GM18526 (cell line): ENCODE measurements around the gene NFATC4.

Experiments used
- POLR2A ChIP-seq: IDR thresholded peaks from 3 replicates; pipeline ENCODE4 v1.6.1; 2011; ENCODE audit not compliant: insufficient read length; ENCODE audit errors: extremely low read depth

NFATC4 gene

GRCh38 chr14:24335461-24336171 is 32.4 kb upstream of the NFATC4 start:
- no peak for TF ChIP-seq POLR2A

- TF ChIP-seq POLR2A = no peak
Measured at GRCh38 chr14:24337144-24337823, 30.7 kb upstream of the NFATC4 start.

GRCh38 chr14:24337824-24338175 is 30.2 kb upstream of the NFATC4 start:
- TF ChIP-seq POLR2A = no peak

GRCh38 chr14:24338843-24339242 is 29.1 kb upstream of the NFATC4 start:
- no peak for TF ChIP-seq POLR2A

- peak; percentile 69 for TF ChIP-seq POLR2A
Measured at GRCh38 chr14:24339284-24340151, 28.5 kb upstream of the NFATC4 start, which contains the start of gene RIPK3. Gene RIPK3, minus strand, starts transcription at chr14:24339991. Its CDS starts 165 bp downstream, at chr14:24339826.

GRCh38 chr14:24340606-24341005 is 27.4 kb upstream of the NFATC4 start:
- TF ChIP-seq POLR2A = no peak

GRCh38 chr14:24342889-24343288 is 25.1 kb upstream of the NFATC4 start:
- no peak for TF ChIP-seq POLR2A

- TF ChIP-seq POLR2A = no peak
Measured at GRCh38 chr14:24343795-24344660, 24.0 kb upstream of the NFATC4 start.

GRCh38 chr14:24347134-24347533 is 20.9 kb upstream of the NFATC4 start:
- no peak for TF ChIP-seq POLR2A

- TF ChIP-seq POLR2A = no peak
Measured at GRCh38 chr14:24348186-24348585, 19.8 kb upstream of the NFATC4 start.

- no peak for TF ChIP-seq POLR2A
Measured at GRCh38 chr14:24349742-24350141, 18.2 kb upstream of the NFATC4 start.

- no peak for TF ChIP-seq POLR2A
Measured at GRCh38 chr14:24351517-24351916, 16.5 kb upstream of the NFATC4 start.

- no peak for TF ChIP-seq POLR2A
Measured at GRCh38 chr14:24353559-24354481, 14.2 kb upstream of the NFATC4 start.

GRCh38 chr14:24355009-24355408 is 13.0 kb upstream of the NFATC4 start:
- TF ChIP-seq POLR2A = no peak
